Measurements from ENCODE around the gene SLMAP.

Gene SLMAP

DNA sequence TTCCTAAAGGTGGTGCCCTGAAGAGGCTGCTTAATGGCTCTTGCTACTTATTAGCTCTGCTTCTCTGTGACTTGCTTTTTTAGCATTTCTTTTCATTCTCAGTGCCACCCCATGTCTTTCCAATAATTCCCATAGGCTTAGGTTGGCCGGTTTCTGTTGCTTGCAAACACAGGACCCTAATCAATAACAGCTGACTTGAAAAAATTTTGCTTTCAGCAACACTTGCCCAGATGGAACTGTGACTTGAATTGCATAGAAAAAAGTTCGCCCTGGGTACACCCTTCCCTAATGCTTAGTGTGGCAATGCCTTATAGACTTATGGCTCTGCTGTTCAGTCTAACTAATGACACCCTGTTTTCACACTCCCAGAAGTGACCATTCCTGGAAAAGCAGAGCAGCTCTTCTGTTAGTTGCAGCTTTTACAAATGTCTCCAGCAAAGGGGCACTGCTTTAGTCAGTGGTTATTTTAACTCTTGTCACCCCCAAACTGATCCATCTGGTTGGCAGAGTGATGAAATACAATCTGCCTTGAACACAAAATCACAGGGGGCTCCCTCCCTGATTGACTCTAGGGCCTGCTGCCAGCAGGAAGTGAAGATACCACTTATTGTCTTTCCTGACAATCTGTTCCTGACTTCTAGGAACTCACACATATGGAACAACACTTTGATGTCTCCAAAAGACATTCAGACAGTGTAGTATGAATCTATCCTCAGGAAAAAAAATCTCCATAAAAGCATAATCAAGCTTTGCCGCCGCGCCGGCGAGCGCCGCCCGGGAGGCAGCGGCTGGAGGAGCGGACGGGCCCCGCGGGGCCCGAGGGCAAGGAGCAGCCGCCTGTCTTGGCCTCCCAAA, 9.7 kb upstream of the SLMAP start:
- no peaks in the 10 kb centered on the region for H4K20me1 ChIP-seq (ENCODE audit: insufficient read depth, low read length)
- H3K27ac ChIP-seq (ENCODE audit: low read length) = no peak overlapping the region
- ATAC-seq (ENCODE audit: insufficient read depth, low read depth) (no peak), DNase-seq (peak; percentile 14)
- no peak for TF ChIP-seq EZH2 (IDR thresholded peaks at IDR 0.05; ENCODE audit: borderline replicate concordance, low read depth, low read length, severe bottlenecking)
- TF ChIP-seq, protein P1, sequence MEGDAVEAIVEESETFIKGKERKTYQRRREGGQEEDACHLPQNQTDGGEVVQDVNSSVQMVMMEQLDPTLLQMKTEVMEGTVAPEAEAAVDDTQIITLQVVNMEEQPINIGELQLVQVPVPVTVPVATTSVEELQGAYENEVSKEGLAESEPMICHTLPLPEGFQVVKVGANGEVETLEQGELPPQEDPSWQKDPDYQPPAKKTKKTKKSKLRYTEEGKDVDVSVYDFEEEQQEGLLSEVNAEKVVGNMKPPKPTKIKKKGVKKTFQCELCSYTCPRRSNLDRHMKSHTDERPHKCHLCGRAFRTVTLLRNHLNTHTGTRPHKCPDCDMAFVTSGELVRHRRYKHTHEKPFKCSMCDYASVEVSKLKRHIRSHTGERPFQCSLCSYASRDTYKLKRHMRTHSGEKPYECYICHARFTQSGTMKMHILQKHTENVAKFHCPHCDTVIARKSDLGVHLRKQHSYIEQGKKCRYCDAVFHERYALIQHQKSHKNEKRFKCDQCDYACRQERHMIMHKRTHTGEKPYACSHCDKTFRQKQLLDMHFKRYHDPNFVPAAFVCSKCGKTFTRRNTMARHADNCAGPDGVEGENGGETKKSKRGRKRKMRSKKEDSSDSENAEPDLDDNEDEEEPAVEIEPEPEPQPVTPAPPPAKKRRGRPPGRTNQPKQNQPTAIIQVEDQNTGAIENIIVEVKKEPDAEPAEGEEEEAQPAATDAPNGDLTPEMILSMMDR (IDR thresholded peaks at IDR 0.05; ENCODE audit: borderline replicate concordance, extremely low read depth, low read length, poor library complexity, severe bottlenecking) = no peak
- H3K4me1 ChIP-seq (ENCODE audit: insufficient read depth, low read length) = no peaks in the 10 kb centered on the region
- H3K4me3 ChIP-seq (ENCODE audit: low read depth in 1 of 2, low read length in 2 of 2) = no peak overlapping the region
- H3K27me3 ChIP-seq (ENCODE audit: insufficient read depth, low read length, poor library complexity) = no peaks in the 10 kb centered on the region
- H2AFZ ChIP-seq (ENCODE audit: low read depth, low read length) = no peak overlapping the region
- no peak overlapping the region for H3K9ac ChIP-seq (ENCODE audit: low read depth, low read length)
- no peaks in the 10 kb centered on the region for H3K79me2 ChIP-seq (ENCODE audit: insufficient read depth, low read length)
- H3K9me3 ChIP-seq (ENCODE audit: insufficient read depth, low read length, severe bottlenecking) = no peaks in the 10 kb centered on the region
- H3K4me2 ChIP-seq (ENCODE audit: insufficient read depth, low read length) = no peak overlapping the region
- H3K36me3 ChIP-seq (ENCODE audit: insufficient read depth, low read length) = no peaks in the 10 kb centered on the region

DNA sequence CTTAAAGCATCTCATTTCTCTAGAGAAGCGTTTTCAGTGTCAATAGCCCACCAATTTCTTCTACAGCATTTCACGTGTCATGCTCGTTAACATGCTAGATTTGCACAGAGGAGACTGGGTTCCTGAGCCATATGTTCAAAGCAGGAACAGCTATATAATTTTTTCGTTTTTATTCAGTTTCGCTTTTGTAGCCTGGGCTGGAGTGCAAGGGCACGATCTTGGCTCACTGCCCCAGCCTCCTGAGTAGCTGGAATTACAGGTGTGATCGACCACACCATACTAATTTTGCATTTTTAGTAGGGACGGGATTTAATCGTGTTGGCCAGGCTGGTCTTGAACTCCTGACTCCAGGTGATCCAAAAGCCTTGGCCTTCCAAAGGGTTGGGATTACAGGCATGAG, 6.6 kb upstream of the SLMAP start:
- H3K9me3 ChIP-seq (ENCODE audit: insufficient read depth, low read length, severe bottlenecking) = no peaks in the 10 kb centered on the region
- no peak overlapping the region for H3K9ac ChIP-seq (ENCODE audit: low read depth, low read length)
- H2AFZ ChIP-seq (ENCODE audit: low read depth, low read length) = no peak overlapping the region
- no peak overlapping the region for H3K27ac ChIP-seq (ENCODE audit: low read length)
- no peak overlapping the region for H3K4me2 ChIP-seq (ENCODE audit: insufficient read depth, low read length)
- no peaks in the 10 kb centered on the region for H3K4me1 ChIP-seq (ENCODE audit: insufficient read depth, low read length)
- H3K36me3 ChIP-seq (ENCODE audit: insufficient read depth, low read length) = no peaks in the 10 kb centered on the region
- no peaks in the 10 kb centered on the region for H4K20me1 ChIP-seq (ENCODE audit: insufficient read depth, low read length)
- ATAC-seq (ENCODE audit: insufficient read depth, low read depth) = 0 out of 3 replicates have a peak, but pooled peaks have one; percentile 39
- no peak for DNase-seq
- no peak for TF ChIP-seq EZH2 (IDR thresholded peaks at IDR 0.05; ENCODE audit: borderline replicate concordance, low read depth, low read length, severe bottlenecking)
- TF ChIP-seq, protein P1 (IDR thresholded peaks at IDR 0.05; ENCODE audit: borderline replicate concordance, extremely low read depth, low read length, poor library complexity, severe bottlenecking) = no peak
- H3K27me3 ChIP-seq (ENCODE audit: insufficient read depth, low read length, poor library complexity) = no peaks in the 10 kb centered on the region
- no peaks in the 10 kb centered on the region for H3K79me2 ChIP-seq (ENCODE audit: insufficient read depth, low read length)
- no peak overlapping the region for H3K4me3 ChIP-seq (ENCODE audit: low read depth in 1 of 2, low read length in 2 of 2)

DNA sequence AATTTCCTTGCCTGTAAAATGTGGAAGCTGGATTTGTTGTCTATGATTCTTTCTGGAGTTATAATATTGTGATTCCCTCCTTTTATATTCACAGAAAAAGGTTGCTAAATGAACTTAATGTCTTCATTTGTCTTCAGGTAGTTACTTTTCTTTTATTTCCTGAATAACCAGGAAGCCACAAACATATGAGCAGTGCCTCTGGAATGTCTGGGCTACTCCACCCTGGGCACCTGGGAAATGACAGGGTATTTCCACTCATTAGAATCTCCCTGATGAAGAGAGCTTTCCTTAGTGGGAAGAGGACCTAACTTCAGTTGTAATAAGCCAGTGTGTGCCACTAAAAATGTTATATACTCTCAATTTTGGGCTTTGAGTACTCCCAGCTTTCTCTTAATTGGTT, 3.8 kb upstream of the SLMAP start:
- ATAC-seq (ENCODE audit: insufficient read depth, low read depth) (no peak), DNase-seq (no peak)
- Histone ChIP-seq H3K4me1 (ENCODE audit: insufficient read depth, low read length) (peaks cover 13% of the 10 kb centered on the region), H3K36me3 (ENCODE audit: insufficient read depth, low read length) (peaks cover 6% of the 10 kb centered on the region), H3K79me2 (ENCODE audit: insufficient read depth, low read length) (peaks cover 13% of the 10 kb centered on the region), H2AFZ (ENCODE audit: low read depth, low read length) (no peak overlapping the region), H3K27me3 (ENCODE audit: insufficient read depth, low read length, poor library complexity) (no peaks in the 10 kb centered on the region), H3K9ac (ENCODE audit: low read depth, low read length) (no peak overlapping the region), H4K20me1 (ENCODE audit: insufficient read depth, low read length) (peaks cover 6% of the 10 kb centered on the region), H3K4me3 (ENCODE audit: low read depth in 1 of 2, low read length in 2 of 2) (no peak overlapping the region), H3K4me2 (ENCODE audit: insufficient read depth, low read length) (no peak overlapping the region), H3K9me3 (ENCODE audit: insufficient read depth, low read length, severe bottlenecking) (no peaks in the 10 kb centered on the region), H3K27ac (ENCODE audit: low read length) (no peak overlapping the region)
- TF ChIP-seq EZH2 (IDR thresholded peaks at IDR 0.05; ENCODE audit: borderline replicate concordance, low read depth, low read length, severe bottlenecking) = no peak
- TF ChIP-seq, protein P1 (IDR thresholded peaks at IDR 0.05; ENCODE audit: borderline replicate concordance, extremely low read depth, low read length, poor library complexity, severe bottlenecking) = no peak
